Astrocyte (in vitro differentiated cells and primary cell): Measurements from ENCODE around the gene N4BP2.

Source experiments
- EZH2 ChIP-seq: IDR thresholded peaks from 2 replicates; pipeline ENCODE4 v1.6.1; 2012; ENCODE audit warnings: mild to moderate bottlenecking, low read length, inconsistent platforms; ENCODE audit not compliant: insufficient read depth
- TF ChIP-seq, protein P1 (sequence below): IDR thresholded peaks from 2 replicates; pipeline ENCODE4 v1.5.1; 2011; ENCODE audit warnings: low read depth, mild to moderate bottlenecking, inconsistent platforms, low read length, moderate library complexity; ENCODE audit not compliant: insufficient read depth

DNA sequence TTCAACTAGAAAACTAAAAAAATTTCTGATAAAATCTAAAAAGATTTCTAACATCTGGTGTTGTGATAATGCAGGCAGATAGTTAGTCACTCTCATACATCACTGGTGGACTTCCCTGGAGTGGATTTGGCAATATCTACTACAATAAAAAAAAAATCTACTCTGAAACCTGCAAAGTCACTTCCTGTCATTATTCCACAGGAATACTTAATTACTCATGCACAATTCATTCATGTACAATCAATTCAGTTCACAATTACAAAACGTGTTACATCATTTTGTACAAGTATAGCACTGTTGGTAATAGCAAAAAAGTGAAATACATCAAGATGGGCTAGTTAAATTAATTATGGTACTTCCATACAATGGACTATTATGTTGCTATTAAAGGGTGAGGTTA, 123.7 kb downstream of the N4BP2 start:
- TF ChIP-seq, protein P1, sequence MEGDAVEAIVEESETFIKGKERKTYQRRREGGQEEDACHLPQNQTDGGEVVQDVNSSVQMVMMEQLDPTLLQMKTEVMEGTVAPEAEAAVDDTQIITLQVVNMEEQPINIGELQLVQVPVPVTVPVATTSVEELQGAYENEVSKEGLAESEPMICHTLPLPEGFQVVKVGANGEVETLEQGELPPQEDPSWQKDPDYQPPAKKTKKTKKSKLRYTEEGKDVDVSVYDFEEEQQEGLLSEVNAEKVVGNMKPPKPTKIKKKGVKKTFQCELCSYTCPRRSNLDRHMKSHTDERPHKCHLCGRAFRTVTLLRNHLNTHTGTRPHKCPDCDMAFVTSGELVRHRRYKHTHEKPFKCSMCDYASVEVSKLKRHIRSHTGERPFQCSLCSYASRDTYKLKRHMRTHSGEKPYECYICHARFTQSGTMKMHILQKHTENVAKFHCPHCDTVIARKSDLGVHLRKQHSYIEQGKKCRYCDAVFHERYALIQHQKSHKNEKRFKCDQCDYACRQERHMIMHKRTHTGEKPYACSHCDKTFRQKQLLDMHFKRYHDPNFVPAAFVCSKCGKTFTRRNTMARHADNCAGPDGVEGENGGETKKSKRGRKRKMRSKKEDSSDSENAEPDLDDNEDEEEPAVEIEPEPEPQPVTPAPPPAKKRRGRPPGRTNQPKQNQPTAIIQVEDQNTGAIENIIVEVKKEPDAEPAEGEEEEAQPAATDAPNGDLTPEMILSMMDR, result no peak
- no peak for TF ChIP-seq EZH2
